ENCODE data around the gene DEPP1. TPM values are rescaled to one million over a fixed set of nuclear protein-coding genes. Genes with fewer than 3 reads are reported as not detected.

The DEPP1 gene
- total RNA-seq, 1 experiment from 2014 or later, result 1.6 TPM

DNA sequence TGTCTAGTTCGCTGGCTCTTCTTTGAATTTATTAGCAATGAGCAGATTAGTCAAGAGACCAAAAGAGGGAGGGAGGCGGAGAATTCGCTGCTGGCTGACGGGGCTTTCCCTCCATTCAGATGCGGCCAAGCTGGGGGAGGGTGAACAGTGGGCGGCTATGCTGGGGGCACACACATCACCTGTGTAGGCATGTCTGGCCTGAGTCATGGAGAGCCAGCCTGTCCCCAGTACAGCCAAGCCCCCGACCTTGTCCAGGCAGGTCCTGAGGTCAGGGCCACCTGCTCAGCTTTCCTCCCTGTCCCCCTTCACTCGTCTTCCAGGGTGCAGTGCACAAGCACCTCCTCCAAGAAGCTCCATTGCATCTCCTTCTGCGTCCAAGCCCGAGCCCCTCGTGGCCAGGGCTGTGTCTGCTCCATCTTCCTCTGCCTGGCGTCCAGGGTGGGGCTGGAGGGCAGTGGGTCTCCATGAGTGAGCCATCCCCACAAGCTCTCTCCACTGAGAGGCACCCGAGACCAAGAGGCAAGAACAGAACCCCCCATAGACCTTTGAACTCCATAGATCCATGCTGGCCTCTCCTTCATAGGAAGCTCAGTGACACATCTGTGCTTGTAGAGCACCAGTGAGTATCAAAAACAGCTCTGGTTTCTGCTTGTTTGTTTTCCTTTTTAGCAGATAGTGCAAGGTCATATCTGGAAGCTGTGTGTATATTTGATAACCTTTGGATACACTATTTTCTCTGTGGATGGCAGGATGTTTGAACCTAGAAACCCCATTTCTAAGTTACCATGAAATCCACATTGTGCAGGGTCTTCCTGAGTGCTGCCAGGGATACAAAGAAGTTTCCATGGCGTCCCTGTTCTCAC is 1.9 kb upstream of the DEPP1 start:
- H3K27ac Mint-ChIP-seq, result no peak overlapping the region
- DNase-seq (ENCODE audit: low spot score), result no peak
- H3K4me1 Mint-ChIP-seq, result peaks cover 52% of the 10 kb centered on the region
- peaks cover 12% of the 10 kb centered on the region for H3K27me3 Mint-ChIP-seq (ENCODE audit: low read depth)
- H3K4me3 Mint-ChIP-seq, result 0 out of 2 replicates have a peak overlapping the region, but pooled peaks have one; percentile 20
- TF ChIP-seq, protein P1, sequence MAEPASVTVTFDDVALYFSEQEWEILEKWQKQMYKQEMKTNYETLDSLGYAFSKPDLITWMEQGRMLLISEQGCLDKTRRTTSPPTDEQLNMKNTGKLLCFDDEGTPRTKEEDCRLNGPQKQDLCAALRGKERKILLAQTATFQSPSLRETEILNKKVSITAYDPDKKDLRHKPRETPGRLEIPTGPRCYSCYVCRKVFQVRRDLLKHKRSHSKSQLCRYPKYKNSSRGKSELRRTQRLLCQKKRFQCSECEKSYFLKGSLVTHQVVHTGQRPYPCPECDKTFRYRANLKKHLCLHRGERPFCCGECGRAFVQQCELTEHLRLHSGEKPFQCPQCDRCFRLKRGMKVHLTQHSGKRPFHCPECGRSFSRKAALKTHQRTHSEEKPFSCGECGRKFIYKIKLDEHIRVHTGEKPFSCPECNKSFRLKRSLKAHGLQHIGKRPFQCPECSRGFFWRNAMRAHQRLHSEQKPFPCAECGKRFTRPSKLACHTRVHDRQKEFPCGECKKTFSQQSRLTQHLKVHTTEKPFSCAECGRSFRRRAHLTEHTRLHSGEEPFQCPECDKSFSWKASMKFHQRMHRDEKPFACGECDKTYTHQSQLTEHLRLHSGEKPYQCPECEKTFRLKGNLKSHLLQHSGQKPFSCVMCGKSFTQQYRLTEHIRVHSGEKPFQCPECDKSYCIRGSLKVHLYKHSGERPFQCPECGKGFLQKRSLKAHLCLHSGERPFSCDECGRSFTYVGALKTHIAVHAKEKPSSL (CRISPR knock-in tag; conservative IDR thresholded peaks at IDR 0.05), result no peak
- TF ChIP-seq MXD4 (CRISPR knock-in tag; IDR thresholded peaks at IDR 0.05; ENCODE audit: borderline replicate concordance), result no peak
- TF ChIP-seq ELF4 (CRISPR knock-in tag; IDR thresholded peaks at IDR 0.05; ENCODE audit: low read depth), result no peak
- TF ChIP-seq CREB1 (CRISPR knock-in tag; IDR thresholded peaks at IDR 0.05), result no peak
- no peak for TF ChIP-seq ETV6 (CRISPR knock-in tag; IDR thresholded peaks at IDR 0.05)
- TF ChIP-seq GABPB1 (CRISPR knock-in tag; IDR thresholded peaks at IDR 0.05), result peak; percentile 77; the same call in 1 of the 2 replicates
- TF ChIP-seq, protein P2, sequence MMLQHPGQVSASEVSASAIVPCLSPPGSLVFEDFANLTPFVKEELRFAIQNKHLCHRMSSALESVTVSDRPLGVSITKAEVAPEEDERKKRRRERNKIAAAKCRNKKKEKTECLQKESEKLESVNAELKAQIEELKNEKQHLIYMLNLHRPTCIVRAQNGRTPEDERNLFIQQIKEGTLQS (CRISPR knock-in tag; conservative IDR thresholded peaks at IDR 0.05), result no peak
- ATAC-seq, result no peak
- ChIA-PET CTCF (interaction anchor here (1.2 to 3.7 kb wide), 5 partner anchors 10 to 48 kb away, joined by 3 to 46 read pairs (median 3); partner anchors contain the start of gene RASSF4), POLR2A (no interaction called here)
- no peaks in the 10 kb centered on the region for H3K9me3 Mint-ChIP-seq
- H3K36me3 Mint-ChIP-seq, result no peaks in the 10 kb centered on the region

DNA sequence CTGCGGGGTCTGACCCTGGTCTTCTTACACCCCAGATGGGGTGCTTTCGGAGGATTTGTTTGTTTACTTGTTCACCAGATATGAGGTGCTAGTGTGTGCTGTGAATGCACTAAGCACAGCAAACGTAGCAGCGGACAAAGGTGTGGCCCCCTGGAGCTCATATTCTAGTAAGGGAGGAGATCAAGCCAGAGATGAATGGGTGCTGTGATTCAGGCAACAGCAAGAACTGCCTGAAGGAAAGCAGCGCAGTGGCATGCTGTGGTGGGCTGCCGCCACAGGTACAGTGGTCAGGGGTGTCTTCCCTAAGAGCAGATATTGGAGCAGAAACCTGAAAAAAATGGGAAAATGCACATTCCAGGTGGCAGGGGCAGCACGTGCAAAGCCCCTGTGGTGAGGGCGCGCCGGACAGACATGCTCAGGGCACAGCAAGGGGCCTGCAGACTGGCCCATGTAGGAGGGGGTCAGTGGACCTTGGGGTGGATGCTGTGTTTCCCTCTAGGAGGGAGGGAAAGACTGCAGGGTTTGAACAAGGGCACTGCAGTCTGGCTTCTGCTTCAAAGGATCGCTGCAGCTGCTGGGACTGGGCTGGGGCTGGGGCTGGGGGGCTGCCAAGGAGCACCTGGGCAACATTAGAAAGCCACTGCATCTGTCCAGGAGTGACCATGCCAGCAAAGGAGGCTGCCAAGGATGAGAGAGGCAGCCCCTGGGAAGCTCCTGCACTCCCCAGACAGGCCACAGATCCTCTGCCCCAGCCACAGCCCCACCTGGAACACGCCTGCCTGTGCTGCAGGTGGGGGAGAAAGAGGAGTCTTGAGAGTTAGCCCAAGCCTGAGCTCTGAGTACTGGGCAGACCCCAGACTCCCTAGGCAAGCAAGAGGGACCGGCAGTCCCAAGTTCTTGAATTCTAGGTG is 927 bp upstream of the DEPP1 start:
- ATAC-seq, result no peak

More for the DNA sequence above, 927 bp upstream of the DEPP1 start:
- CTCF ChIA-PET, result interaction anchor here (1.2 to 3.7 kb wide), 8 partner anchors 11 to 116 kb away, joined by 3 to 46 read pairs (median 5); partner anchors contain the start of gene RASSF4
- H3K9me3 Mint-ChIP-seq, result no peaks in the 10 kb centered on the region
- peaks cover 12% of the 10 kb centered on the region for H3K27me3 Mint-ChIP-seq (ENCODE audit: low read depth)
- TF ChIP-seq NFYB (CRISPR knock-in tag; conservative IDR thresholded peaks at IDR 0.05; ENCODE audit: low read depth) (no peak), CREB1 (CRISPR knock-in tag; IDR thresholded peaks at IDR 0.05) (no peak)
- TF ChIP-seq, protein P3, sequence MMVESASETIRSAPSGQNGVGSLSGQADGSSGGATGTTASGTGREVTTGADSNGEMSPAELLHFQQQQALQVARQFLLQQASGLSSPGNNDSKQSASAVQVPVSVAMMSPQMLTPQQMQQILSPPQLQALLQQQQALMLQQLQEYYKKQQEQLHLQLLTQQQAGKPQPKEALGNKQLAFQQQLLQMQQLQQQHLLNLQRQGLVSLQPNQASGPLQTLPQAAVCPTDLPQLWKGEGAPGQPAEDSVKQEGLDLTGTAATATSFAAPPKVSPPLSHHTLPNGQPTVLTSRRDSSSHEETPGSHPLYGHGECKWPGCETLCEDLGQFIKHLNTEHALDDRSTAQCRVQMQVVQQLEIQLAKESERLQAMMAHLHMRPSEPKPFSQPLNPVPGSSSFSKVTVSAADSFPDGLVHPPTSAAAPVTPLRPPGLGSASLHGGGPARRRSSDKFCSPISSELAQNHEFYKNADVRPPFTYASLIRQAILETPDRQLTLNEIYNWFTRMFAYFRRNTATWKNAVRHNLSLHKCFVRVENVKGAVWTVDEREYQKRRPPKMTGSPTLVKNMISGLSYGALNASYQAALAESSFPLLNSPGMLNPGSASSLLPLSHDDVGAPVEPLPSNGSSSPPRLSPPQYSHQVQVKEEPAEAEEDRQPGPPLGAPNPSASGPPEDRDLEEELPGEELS (CRISPR knock-in tag; IDR thresholded peaks at IDR 0.05), result no peak
- TF ChIP-seq, protein P1 (CRISPR knock-in tag; conservative IDR thresholded peaks at IDR 0.05), result no peak
- POLR2A ChIA-PET, result interaction anchor here (0.9 kb wide), 1 partner anchor 11 kb away, joined by 5 read pairs; no protein-coding TSS in a partner anchor
- H3K4me3 Mint-ChIP-seq, result no peak overlapping the region
- no peaks in the 10 kb centered on the region for H3K36me3 Mint-ChIP-seq
- DNase-seq (ENCODE audit: low spot score), result no peak
- peak overlapping the region; percentile 49; the same call in 1 of the 2 replicates for H3K27ac Mint-ChIP-seq
- H3K4me1 Mint-ChIP-seq, result peaks cover 48% of the 10 kb centered on the region
